Tibial nerve (tissue), 4 donors: ENCODE results near the gene CARD9. TPM values are rescaled to one million over a fixed set of nuclear protein-coding genes. Genes with fewer than 3 reads are reported as not detected.

Experiments used
- DNase-seq, 2 donors: peaks; one replicate each; pipeline ENCODE4 v3.0.0-alpha.2; 2019; ENCODE audit warnings: low spot score in 2 of 2
- H3K27ac ChIP-seq, 4 donors: fragments of 200-600 bp; sonication (generic) in 3 of 4; one replicate each; pipeline ENCODE4 v1.5.1; 2017 to 2019; ENCODE audit warnings: mild to moderate bottlenecking in 1 of 4
- H3K27me3 ChIP-seq, 2 donors: fragments of 200-600 bp; sonication (generic) in 1 of 2; one replicate each; pipeline versions ENCODE4 v1.5.1 to v1.6.0; 2017 to 2019
- H3K36me3 ChIP-seq, 3 donors: fragments of 200-600 bp; sonication (generic); one replicate each; pipeline ENCODE4 v1.5.1; 2018 to 2019
- H3K4me1 ChIP-seq, 4 donors: fragments of 200-600 bp; sonication (generic) in 3 of 4; one replicate each; pipeline ENCODE4 v1.5.1; 2017 to 2019
- H3K4me3 ChIP-seq, 4 donors: fragments of 200-600 bp; sonication (generic) in 3 of 4; one replicate each; pipeline ENCODE4 v1.5.1; 2017 to 2019; ENCODE audit warnings: mild to moderate bottlenecking in 1 of 4, moderate library complexity in 1 of 4
- H3K9me3 ChIP-seq, 4 donors: fragments of 200-600 bp; sonication (generic) in 3 of 4; one replicate each; pipeline ENCODE4 v1.5.1; 2017 to 2019
- CTCF ChIP-seq, 5 experiments: fragments of 200-600 bp in 3 of 5; fragments of 450-650 bp in 2 of 5; sonication (generic) in 3 of 5; IDR thresholded peaks; one replicate each; pipeline ENCODE4 v1.5.1; 2016 to 2019; ENCODE audit warnings: antibody characterized with exemption in 5 of 5, mild to moderate bottlenecking in 3 of 5, moderate library complexity in 2 of 5
- EP300 ChIP-seq, 2 donors: sonication (generic); formaldehyde crosslinking; IDR thresholded peaks; one replicate each; pipeline ENCODE4 v1.6.1; 2017; ENCODE audit warnings: antibody characterized with exemption in 2 of 2, mild to moderate bottlenecking in 1 of 2
- POLR2A ChIP-seq, 2 donors: fragments of 450-650 bp; IDR thresholded peaks; one replicate each; pipeline ENCODE4 v1.6.1; 2017; ENCODE audit warnings: antibody characterized with exemption in 2 of 2, mild to moderate bottlenecking in 2 of 2, moderate library complexity in 2 of 2
- WGBS, 2 donors: methylation state at CpG; one replicate each; pipeline ENCODE4 v1.1.5; 2018; 5-methylcytosine and 5-hydroxymethylcytosine counted together
- total RNA-seq, 4 donors: library from RNA; depleted of rRNA; stranded (reverse); fragments of >200 nt; gene quantifications; one replicate each; pipeline ENCODE4 v1.1.0, GENCODE V29; 2016

The CARD9 gene
- total RNA-seq, 4 donors from 2014 or later = 3.1 to 19.8 (median 3.1) TPM

- Histone ChIP-seq H3K4me3 (no peak overlapping the region), H3K36me3 (peaks cover 10 to 95% (median 28%) of the 10 kb centered on the region in 3 donors), H3K9me3 (no peaks in the 10 kb centered on the region), H3K27ac (peak overlapping the region in 2 of 4 donors; percentile 77 to 81), H3K27me3 (no peaks in the 10 kb centered on the region), H3K4me1 (peaks cover 0 to 13% (median 0%) of the 10 kb centered on the region in 4 donors)
- no peak for TF ChIP-seq EP300 (IDR thresholded peaks at IDR 0.05)
- no peak for TF ChIP-seq POLR2A (IDR thresholded peaks at IDR 0.05)
- TF ChIP-seq CTCF (IDR thresholded peaks at IDR 0.05) = no peak
- WGBS, 2 donors = 91 to 92% methylated on average over 19 of the region's 19 CpGs
- no peak for DNase-seq
These were observed 43.4 kb upstream of the CARD9 start for GRCh38 chr9:136416914-136417313.

GRCh38 chr9:136416427-136416826 lies 43.0 kb upstream of the CARD9 start:
- no peak overlapping the region for H3K4me3 ChIP-seq
- WGBS, 2 donors = 93 to 96% methylated on average over 8 of the region's 8 CpGs
- no peaks in the 10 kb centered on the region for H3K27me3 ChIP-seq
- H3K9me3 ChIP-seq = no peaks in the 10 kb centered on the region
- peaks cover 0 to 18% (median 2%) of the 10 kb centered on the region in 4 donors for H3K4me1 ChIP-seq
- no peak for TF ChIP-seq EP300 (IDR thresholded peaks at IDR 0.05)
- no peak for TF ChIP-seq CTCF (IDR thresholded peaks at IDR 0.05)
- no peak for TF ChIP-seq POLR2A (IDR thresholded peaks at IDR 0.05)
- H3K36me3 ChIP-seq = peaks cover 10 to 90% (median 23%) of the 10 kb centered on the region in 3 donors
- DNase-seq = no peak
- H3K27ac ChIP-seq = peak overlapping the region in 1 of 4 donors; percentile 81

GRCh38 chr9:136412962-136413361 lies 39.5 kb upstream of the CARD9 start:
- Histone ChIP-seq H3K36me3 (peaks cover 6 to 57% (median 9%) of the 10 kb centered on the region in 3 donors), H3K27ac (peak overlapping the region in 1 of 4 donors; percentile 93), H3K4me1 (peaks cover 0 to 41% (median 19%) of the 10 kb centered on the region in 4 donors), H3K9me3 (no peaks in the 10 kb centered on the region), H3K27me3 (no peaks in the 10 kb centered on the region), H3K4me3 (no peak overlapping the region)
- TF ChIP-seq EP300 (IDR thresholded peaks at IDR 0.05) (no peak), CTCF (IDR thresholded peaks at IDR 0.05) (no peak), POLR2A (IDR thresholded peaks at IDR 0.05) (no peak)
- WGBS, 2 donors = 63 to 71% methylated on average over 9 of the region's 9 CpGs
- no peak for DNase-seq

GRCh38 chr9:136411378-136411777 lies 37.9 kb upstream of the CARD9 start:
- Histone ChIP-seq H3K9me3 (no peaks in the 10 kb centered on the region), H3K36me3 (peaks cover 9 to 57% (median 12%) of the 10 kb centered on the region in 3 donors), H3K4me1 (peaks cover 0 to 42% (median 19%) of the 10 kb centered on the region in 4 donors), H3K27me3 (no peaks in the 10 kb centered on the region), H3K27ac (peak overlapping the region; percentile 86 to 96 (median 94)), H3K4me3 (peak overlapping the region; percentile 82 to 97 (median 87))
- WGBS, 2 donors = 41 to 46% methylated on average over 4 of the region's 4 CpGs
- no peak for TF ChIP-seq EP300 (IDR thresholded peaks at IDR 0.05)
- TF ChIP-seq POLR2A (IDR thresholded peaks at IDR 0.05) = no peak
- TF ChIP-seq CTCF (IDR thresholded peaks at IDR 0.05) = no peak
- no peak for DNase-seq

- Histone ChIP-seq H3K27ac (peak within 1 kb of the TSS; percentile 86 to 96 (median 94)), H3K27me3 (no peaks in the 10 kb centered on the region), H3K36me3 (peaks cover 8 to 57% (median 9%) of the 10 kb centered on the region in 3 donors), H3K9me3 (no peaks in the 10 kb centered on the region), H3K4me3 (peak within 1 kb of the TSS; percentile 82 to 97 (median 87)), H3K4me1 (peaks cover 0 to 42% (median 19%) of the 10 kb centered on the region in 4 donors)
- TF ChIP-seq CTCF (IDR thresholded peaks at IDR 0.05) = peak in 1 of 5 experiments; percentile 24
- TF ChIP-seq POLR2A (IDR thresholded peaks at IDR 0.05) = peak; percentile 77 to 89
- peak; percentile 89 to 99 for TF ChIP-seq EP300 (IDR thresholded peaks at IDR 0.05)
- peak; percentile 85 to 91 for DNase-seq
- WGBS, 2 donors = 0 to 1% methylated on average over 51 to 76 of the region's 83 CpGs
These were observed 37.2 kb upstream of the CARD9 start, which contains the start of the genes ENTR1 and PMPCA for GRCh38 chr9:136410500-136411287. TSS of gene ENTR1 (minus strand) at chr9:136410614. CDS start at chr9:136410397, 217 bp downstream. TSS of gene PMPCA (plus strand) at chr9:136410658. CDS start at chr9:136410669, 11 bp downstream.
